ENCODE measurements around the gene APEX1.
"Not testable (repeated sequence)": the region's sequence is repeated elsewhere in the genome, so short reads cannot be mapped to it uniquely, and the experiment has no call there.

APEX1 gene

GRCh38 chr14:20435582-20436362 lies 19.3 kb upstream of the APEX1 start, which contains the start of gene KLHL33:
KLHL33 (minus strand) TSS chr14:20436166; CDS start chr14:20435811, 355 bp downstream.
- no peak for DNase-seq (ENCODE audit: low spot score)

DNA sequence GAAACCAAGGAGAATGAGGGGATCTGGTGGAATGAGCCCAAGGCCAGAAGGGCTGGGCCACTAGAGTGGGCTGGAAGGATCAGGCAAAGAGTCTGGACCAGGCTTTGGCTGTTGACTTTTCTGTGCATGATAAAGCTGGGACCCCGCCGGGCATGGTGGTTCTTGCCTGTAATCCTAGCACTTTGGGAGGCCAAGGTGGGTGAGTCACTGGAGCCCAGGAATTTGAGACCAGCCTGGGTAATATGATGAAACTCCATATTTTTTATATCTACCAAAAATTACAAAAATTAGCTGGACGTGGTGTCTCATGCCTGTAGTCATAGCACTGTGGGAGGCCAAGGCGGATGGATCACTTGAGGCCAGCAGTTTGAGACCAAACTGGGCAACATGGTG lies 18.7 kb upstream of the APEX1 start:
- DNase-seq (ENCODE audit: low spot score), result no peak

- no peak for DNase-seq (ENCODE audit: low spot score)
Measured at GRCh38 chr14:20438664-20439063, 16.4 kb upstream of the APEX1 start.

GRCh38 chr14:20440465-20440864 lies 14.6 kb upstream of the APEX1 start:
- no peak for DNase-seq (ENCODE audit: low spot score)

DNA sequence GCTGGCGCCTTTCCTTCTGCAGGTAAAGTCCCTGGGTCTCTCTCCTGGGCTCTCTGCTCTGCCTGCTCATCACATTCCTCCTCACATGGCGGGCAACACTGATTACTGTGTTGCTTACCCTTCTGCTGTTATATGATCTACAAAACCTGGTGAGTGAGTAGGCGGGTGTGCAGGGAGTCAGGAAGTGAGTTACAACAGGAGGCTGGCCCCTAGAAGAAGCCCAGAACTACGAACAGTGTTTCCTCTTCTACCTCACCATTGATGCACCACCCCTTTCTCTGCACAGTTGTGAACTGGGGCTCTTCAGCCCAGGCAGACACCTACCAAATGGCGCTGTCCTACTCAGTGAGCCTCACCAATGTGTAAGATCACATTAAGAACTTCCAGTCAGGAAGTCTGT lies 14.1 kb upstream of the APEX1 start:
- DNase-seq (ENCODE audit: low spot score), result no peak

- no peak for DNase-seq (ENCODE audit: low spot score)
Measured at GRCh38 chr14:20441461-20441860, 13.6 kb upstream of the APEX1 start.

DNA sequence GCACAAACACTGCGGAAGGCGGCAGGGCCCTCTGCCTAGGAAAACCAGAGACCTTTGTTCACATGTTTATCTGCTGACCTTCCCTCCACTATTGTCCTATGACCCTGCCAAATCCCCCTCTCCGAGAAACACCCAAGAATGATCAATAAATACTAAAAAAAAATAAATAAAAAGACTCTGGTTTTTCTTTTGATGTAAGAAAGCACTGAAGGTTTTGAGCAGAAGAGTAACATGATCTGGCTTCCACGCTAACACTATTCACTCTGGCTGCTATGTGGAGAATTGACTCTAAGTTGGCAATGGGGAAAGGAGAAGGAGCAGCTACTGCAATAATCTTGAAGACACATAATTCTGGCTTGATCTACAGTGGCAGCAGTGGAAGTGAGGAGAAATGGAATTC lies 11.4 kb upstream of the APEX1 start:
- not testable (repeated sequence) for DNase-seq (ENCODE audit: low spot score)

DNA sequence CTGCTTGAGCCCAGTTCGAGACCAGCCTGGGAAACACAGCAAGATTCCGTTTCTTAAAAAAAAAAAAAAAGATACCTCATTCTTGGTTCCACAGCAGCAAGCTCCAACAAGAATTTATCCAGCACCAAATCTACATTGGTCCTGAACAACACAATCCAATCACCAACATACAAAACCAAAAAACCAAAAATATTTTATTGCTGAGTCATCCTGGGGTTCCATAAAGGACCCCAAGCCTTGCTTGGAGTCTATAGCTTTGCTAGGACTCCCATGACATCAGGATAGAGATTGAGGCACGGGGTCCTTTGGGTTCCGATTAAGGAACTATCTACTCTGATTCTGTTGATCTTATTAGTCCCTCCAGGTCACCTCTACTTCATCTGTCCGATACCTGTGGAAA lies 8.1 kb upstream of the APEX1 start:
- no peak for DNase-seq (ENCODE audit: low spot score)

DNA sequence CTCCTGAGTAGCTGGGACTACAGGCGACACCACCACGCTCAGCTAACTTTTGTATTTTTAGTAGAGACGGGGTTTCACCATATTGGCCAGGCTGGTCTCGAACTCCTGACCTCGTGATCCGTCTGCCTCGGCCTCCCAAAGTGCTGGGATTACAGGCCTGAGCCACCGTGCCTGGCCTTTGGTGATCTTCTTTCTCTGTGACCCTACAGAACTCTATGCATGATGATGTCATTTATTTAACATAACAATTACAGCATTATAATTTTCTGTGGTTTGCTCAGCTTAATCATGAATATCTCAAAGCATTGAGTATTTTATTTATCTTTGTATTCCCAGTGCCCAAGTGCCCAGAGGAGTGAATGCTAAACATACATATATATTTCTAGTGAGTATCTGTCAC lies 2.2 kb upstream of the APEX1 start:
- DNase-seq (ENCODE audit: low spot score), result not testable (repeated sequence)

GRCh38 chr14:20455355-20456300 lies 602 bp downstream of the APEX1 start:
- DNase-seq (ENCODE audit: low spot score), result peak; percentile 65

GRCh38 chr14:20456971-20457370 lies 1.9 kb downstream of the APEX1 start:
- no peak for DNase-seq (ENCODE audit: low spot score)

DNA sequence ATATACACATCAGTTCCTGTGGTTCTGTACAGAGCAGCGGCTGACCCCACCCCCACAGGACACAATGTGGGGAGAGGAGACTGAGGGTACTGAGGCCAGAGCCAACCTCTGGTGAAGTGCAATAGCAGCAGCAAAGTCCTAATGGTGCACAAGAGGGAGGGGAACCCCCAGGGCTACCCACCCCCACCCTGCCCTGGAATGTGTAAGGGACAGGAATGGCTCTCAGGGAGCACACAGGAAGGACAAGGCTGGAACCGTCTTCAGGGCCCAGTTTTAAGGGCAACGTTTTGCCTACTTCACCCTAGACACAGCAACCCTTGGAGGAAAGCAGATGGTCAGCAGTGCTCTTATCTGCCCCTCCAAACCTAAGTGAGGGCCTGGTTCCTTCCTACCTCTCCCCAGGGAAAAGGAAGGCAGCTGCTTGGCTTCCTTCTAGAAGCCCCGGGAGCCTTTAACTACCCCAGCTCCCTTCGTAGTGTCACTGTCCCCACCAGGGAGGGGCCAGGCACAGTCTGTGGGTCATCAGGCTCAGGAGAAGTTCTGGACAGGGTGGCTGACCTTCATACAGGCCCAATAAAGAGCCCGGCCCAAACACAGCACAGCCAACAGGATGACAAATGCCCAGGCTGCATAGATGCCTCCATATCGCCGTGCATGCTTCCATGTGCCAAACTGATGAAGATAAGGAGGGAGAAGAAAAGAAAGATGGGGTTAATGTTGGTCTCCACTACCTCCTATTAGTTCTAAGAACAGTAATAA lies 3.2 kb downstream of the APEX1 start:
- no peak for DNase-seq (ENCODE audit: low spot score)

DNA sequence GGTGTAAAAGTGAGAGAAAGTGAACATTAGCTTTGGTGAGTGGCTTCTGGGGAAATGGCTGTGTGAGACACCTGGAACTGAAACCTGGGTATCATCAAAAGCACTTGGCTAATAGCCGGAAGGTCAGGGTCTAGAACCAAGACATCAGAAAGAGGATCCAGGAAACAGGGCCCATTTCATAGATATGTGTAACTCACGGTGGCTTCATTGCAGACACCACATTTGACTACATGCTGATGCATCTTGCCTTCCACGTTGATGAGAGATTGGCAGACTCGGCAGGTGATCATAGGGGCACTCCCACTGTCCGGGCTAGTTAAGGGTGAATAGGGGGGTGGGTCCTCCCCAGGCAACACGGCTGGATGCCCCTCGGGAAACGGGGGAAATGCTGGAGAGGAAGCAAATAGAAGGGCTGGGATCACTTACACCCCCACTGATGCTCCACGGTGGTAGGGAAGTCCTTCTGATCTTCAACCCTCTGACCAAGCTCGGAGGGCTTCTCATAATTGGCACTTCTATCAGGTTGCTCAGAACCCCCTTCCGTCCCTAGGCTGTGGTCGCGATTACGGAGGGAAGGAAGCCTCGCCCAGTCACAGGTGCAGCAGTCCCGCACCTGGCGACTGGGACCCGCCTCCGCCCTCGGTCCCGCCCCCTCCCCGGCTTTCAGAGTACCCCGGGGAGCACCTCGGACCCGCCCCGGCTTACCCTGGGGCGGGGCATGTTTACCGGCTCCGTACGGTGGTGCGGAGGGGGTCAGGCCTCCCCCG lies 5.6 kb downstream of the APEX1 start:
- no peak for DNase-seq (ENCODE audit: low spot score)

DNA sequence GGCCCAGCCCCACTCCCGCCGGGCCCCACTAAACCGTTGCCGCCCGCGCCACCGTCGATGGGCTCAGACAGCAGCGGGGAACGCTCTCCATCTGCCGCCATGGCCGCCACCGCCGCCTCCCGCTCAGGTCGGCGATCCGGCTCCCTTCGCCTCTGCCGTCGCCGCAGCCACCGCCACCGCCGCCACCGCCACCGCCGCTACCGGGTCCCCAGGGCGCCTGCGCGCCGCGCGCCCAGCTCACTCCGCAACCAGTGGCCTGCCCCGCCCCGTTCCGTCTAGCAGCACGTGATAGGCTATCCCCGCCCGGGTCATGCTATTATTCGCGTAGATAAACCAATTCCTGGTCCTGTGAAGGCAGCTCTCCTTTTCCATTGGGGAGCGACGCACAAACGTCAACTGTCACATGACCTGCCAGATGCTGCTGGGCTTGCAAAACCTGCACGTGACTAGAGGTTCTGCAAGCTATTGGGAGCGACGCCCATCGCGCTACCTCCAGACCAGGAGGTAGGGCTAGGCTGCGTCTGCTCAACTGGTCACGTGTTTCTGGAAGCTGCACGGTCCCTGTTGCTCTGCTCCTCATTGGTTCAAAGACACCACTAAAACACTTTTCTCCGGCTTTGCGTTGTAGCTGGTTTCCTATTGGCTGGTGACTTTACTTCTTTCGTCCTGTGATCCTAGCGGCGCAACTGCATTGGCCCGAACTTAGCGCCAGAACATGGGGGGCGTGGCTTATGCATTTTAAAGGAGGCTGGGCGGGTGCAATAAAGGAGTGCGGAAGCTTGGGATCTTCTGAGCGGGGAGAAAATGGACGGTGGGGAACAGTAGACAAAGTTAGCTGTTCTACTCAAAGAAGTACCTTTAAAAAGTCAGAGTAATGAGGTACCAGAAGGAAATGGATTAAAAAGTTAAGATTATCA lies 6.5 kb downstream of the APEX1 start, which contains the start of gene PIP4P1:
Gene PIP4P1, minus strand, starts transcription at position 210 of the 917 bp plus-strand sequence. Its CDS starts 109 bp downstream, at position 101.
- peak; percentile 96 for DNase-seq (ENCODE audit: low spot score)

DNA sequence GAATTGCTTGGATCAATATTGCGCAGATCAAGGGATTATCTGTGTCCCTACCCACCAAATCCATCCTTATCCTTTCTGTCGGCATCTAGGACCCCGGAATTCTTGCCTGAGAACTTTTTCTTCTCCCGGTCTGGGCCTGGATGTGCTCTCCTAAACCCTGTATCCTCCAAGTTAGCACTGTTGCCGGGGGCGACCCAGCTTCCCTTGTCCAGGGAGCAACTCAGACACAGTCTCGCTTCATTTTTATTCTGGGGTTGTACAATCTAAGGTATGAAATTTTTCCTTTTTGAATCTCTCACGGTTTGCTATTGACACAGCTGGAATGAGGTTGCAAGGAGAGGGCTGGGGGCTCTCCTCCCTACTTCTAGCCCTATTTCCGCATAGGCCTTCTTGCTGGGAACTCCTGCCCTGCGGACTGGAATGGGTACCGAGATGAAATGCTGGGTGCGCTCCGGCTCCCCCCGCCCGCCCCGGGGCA lies 13.8 kb downstream of the APEX1 start:
- peak; percentile 20 for DNase-seq (ENCODE audit: low spot score)

- peak; percentile 97 for DNase-seq (ENCODE audit: low spot score)
Measured at GRCh38 chr14:20469242-20469889, 14.3 kb downstream of the APEX1 start, which contains the start of gene PNP. PNP (plus strand) TSS chr14:20469406; CDS start chr14:20469525, 119 bp downstream.

DNA sequence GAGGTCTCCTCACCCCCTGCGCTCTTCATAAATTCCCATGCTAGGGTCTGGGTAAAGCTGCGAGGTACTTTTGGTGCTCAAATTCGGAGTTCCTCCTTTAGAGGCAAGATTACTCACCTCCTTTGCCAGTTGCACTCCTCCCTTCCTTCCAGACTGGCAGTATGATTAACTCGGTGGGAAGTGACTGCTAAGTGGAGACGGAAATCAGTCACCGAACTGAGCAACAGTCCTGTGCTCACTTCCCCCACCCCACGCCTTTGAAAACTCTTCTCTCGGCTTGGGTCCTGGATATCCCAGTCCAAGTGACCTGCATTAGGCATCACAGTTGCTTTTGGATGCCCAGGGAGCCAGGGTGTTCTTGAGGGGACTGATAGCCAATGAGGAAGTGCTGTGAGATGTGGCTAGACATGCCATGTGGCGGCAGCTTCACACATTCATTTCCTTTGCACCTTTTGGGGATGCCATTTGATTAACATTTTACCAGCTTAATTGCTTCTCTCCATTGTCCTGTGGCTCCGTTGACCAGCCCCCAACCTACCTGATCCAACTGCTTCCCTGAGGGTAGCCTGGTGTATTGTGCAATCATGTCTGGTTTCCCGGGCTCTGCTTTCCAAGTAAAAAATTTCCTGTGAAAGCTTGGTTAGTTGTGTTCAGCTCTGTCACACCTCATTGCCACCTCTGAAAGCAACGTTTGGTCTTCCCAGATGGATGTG lies 15.0 kb downstream of the APEX1 start:
- DNase-seq (ENCODE audit: low spot score), result peak; percentile 75

- no peak for DNase-seq (ENCODE audit: low spot score)
Measured at GRCh38 chr14:20470603-20470901, 15.5 kb downstream of the APEX1 start.

Data from AG08395 (cell line).